ENCODE data around the gene IL1RAPL1.

IL1RAPL1 gene

DNA sequence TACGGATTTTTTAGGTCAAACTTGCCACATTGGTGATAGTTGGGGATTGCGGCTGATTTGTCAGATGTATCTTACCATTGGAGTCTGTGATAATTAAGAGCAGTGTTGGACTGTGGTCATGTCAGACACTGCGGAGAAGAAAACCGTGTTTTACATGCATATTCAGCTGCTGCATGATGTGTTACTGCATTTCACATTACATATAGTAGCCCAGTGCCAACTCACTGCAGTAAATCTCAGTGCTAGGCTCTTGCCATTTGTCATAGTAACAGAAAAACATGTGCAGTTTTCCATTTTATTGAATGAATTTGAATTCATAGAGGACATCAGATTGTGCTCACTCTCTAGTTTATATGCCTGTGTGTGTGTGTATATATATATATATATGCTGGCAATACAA is 543.7 kb downstream of the IL1RAPL1 start:
- TF ChIP-seq GATA2 (IDR thresholded peaks at IDR 0.05; ENCODE audit: low read depth, low read length) (no peak), GATA3 (IDR thresholded peaks at IDR 0.05; ENCODE audit: low read depth, low read length) (no peak)

DNA sequence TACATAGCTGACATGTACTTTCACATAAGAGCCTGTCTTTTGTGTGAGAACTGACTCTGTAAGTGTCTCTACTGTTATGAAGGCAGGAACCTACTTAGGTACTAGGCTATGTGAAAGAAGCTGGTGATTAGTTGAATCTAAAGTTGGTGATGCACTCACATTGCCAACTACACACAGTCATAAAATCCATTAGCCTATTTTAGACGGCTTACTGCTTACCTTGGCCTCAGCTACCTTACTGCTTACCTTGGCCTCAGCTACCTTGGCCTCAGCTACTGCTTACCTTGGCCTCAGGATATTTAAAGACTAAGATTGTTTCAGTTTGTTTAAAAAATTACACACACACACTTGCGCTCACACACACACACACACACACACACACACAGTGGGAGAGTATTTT is 549.7 kb downstream of the IL1RAPL1 start:
- TF ChIP-seq GATA2 (IDR thresholded peaks at IDR 0.05; ENCODE audit: low read depth, low read length), result no peak
- no peak for TF ChIP-seq GATA3 (IDR thresholded peaks at IDR 0.05; ENCODE audit: low read depth, low read length)

DNA sequence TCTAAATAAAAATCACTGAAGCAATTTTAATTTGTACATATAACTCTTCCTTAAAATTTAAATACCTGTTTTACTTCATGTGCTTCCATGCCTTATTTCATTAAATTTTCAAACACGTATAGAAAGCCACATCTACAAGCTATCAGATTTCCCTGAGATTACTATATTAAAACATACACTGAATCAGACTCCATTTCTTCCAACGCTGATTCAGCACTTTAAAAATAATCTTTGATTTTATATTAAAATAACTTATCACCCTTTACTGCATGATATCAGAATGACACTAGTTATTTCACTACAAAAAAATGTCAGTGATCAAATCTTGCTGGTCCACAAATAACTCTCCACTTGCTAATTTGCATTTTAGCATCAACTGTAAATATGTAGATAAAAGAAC is 550.8 kb downstream of the IL1RAPL1 start:
- TF ChIP-seq GATA3 (IDR thresholded peaks at IDR 0.05; ENCODE audit: low read depth, low read length) (no peak), GATA2 (IDR thresholded peaks at IDR 0.05; ENCODE audit: low read depth, low read length) (no peak)

DNA sequence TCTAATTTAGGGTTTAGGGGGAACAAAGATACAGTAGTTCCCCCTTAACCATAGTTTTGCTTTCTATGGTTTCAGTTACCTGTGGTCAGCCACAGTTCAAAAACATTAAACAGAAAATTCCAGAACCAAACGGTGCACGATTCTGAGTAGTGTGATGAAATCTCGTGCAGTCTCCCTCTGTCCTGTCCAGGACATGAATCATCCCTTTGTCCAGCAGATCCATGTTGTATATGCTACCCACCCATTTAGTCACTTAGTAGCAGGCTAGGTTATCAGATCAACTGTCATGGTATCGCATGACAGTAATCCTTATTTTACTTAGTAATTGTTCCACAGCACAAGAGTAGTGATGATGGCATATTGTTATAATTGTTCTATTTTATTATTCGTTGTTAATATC is 556.1 kb downstream of the IL1RAPL1 start:
- TF ChIP-seq GATA2 (IDR thresholded peaks at IDR 0.05; ENCODE audit: low read depth, low read length) (no peak), GATA3 (IDR thresholded peaks at IDR 0.05; ENCODE audit: low read depth, low read length) (no peak)

DNA sequence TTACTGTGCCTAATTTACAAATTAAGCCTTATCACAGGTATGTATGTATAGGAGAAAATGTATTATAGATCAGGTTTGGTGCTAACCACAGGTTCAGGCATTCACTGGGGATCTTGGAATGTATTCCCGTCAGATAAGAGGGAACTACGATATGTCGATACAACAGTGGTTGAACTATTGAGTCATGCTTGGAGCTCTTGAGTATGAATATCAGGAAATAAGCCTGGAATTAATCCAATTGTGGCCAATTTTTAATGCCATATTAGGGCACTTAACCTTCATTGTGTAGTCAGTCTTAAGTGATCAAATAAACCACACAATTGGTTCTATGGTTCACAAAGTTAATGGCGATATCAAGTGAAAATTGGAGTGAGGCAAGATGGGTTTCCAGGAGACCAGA is 556.5 kb downstream of the IL1RAPL1 start:
- TF ChIP-seq GATA2 (IDR thresholded peaks at IDR 0.05; ENCODE audit: low read depth, low read length) (no peak), GATA3 (IDR thresholded peaks at IDR 0.05; ENCODE audit: low read depth, low read length) (no peak)

DNA sequence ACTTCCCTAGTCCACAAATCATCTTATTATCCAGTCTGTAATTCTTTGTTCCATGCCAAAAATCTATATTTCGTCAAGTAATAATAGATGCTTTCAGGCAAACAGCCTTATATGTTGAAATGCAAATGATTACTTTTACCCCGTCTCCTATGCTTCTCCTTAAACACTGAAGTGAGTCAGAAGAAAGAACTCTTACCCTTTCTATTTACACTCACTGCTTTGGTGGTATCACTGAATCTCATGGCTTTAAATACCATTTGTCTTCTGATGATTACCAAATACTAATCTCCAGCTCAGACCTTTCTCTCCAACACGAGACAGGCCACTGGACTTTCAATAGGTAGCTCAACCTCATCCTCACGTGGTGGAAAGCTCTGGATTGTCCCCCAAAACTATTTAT is 558.1 kb downstream of the IL1RAPL1 start:
- TF ChIP-seq GATA2 (IDR thresholded peaks at IDR 0.05; ENCODE audit: low read depth, low read length), result no peak
- TF ChIP-seq GATA3 (IDR thresholded peaks at IDR 0.05; ENCODE audit: low read depth, low read length), result no peak

DNA sequence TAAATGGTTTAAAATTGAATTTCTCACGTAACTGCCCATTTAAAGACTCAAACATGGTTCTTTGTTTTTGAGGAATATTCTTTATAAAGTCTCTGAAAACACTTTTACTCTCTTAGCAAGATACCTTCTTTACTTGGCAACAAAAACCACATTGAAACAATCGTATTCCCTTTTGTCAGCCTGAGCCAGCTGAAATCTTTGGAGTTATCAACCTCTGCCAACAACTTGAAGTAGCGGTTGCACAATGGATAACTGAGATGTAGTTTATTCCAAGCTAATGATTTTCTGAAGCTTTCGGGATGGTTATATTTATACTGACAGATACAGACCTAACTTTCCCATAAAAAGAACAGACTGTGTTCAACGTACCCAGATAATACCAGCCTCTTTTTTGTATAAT is 561.3 kb downstream of the IL1RAPL1 start:
- no peak for TF ChIP-seq GATA2 (IDR thresholded peaks at IDR 0.05; ENCODE audit: low read depth, low read length)
- TF ChIP-seq GATA3 (IDR thresholded peaks at IDR 0.05; ENCODE audit: low read depth, low read length), result no peak

DNA sequence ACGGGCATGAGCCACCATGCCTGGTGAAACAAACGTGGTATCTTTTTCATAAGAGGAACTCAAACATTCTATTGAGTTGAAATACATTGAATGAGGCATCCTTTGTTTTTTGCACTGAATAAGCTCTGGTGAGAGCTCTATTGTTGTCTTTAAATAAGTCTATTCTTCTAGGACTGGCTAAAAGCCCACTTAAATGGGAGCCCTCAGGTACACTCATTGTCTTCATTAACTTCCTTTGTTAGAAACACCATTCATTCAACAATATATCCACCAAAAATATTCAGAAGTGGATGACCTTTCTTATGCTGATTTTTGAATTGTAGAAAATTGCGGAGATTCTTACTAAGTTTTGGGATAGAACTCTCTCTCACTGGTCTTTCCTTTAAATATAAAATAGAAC is 568.0 kb downstream of the IL1RAPL1 start:
- TF ChIP-seq GATA2 (IDR thresholded peaks at IDR 0.05; ENCODE audit: low read depth, low read length) (no peak), GATA3 (IDR thresholded peaks at IDR 0.05; ENCODE audit: low read depth, low read length) (no peak)

DNA sequence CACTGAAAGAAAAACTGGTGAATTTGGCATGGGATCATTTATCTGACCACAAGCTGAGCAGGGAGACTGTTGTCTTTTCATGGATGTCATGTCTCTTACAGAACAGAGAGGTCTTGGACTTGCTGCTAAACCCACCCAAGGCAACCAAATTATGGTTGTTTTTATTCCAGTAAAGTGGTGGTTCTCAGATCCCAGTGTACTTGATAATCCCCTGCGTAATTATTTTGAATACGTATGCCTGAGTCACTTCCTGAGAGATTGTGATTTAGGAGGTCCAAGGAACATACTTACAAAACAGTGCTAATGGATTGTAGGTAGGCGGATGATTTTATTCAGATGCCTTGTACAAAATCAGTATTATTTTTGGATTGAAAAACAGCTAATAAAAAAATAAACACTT is 585.6 kb downstream of the IL1RAPL1 start:
- no peak for TF ChIP-seq GATA2 (IDR thresholded peaks at IDR 0.05; ENCODE audit: low read depth, low read length)
- no peak for TF ChIP-seq GATA3 (IDR thresholded peaks at IDR 0.05; ENCODE audit: low read depth, low read length)

DNA sequence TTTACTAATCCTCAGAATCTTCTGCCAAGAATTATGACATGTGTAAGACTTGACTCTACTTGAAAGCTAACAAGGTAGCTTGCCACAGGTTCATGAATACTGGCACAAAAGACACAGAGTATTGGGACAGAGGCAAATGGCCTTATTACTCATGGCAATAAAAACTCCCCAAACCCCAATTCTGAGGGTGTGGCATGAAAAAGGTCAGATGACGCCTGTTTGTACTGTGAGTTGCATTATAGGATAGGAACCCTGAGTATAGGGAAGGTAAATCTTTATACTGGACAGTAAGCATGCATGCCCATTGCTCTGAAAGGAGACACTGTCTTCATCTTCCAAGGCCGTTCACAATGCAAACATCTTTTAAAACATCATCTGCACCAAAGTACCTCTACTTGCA is 600.0 kb downstream of the IL1RAPL1 start:
- TF ChIP-seq GATA2 (IDR thresholded peaks at IDR 0.05; ENCODE audit: low read depth, low read length) (no peak), GATA3 (IDR thresholded peaks at IDR 0.05; ENCODE audit: low read depth, low read length) (no peak)

DNA sequence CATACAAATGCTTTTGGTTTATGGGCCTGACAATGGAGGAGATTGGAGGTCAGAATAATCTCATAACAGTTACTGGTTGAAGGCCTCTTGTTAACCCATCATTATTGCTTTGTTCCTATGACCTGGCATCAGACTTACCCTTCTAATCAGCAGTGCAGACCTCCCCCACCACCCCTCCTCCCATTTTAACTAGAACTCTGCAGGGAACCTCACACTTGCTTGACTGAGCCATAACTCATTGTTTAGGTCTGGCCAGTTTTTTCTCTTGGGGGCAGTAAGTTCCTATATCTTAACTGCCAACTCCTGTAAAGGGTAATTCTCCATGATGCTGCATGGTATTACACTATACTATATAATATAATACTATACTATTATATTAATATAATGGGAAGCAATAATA is 609.3 kb downstream of the IL1RAPL1 start:
- TF ChIP-seq GATA2 (IDR thresholded peaks at IDR 0.05; ENCODE audit: low read depth, low read length) (no peak), GATA3 (IDR thresholded peaks at IDR 0.05; ENCODE audit: low read depth, low read length) (no peak)

DNA sequence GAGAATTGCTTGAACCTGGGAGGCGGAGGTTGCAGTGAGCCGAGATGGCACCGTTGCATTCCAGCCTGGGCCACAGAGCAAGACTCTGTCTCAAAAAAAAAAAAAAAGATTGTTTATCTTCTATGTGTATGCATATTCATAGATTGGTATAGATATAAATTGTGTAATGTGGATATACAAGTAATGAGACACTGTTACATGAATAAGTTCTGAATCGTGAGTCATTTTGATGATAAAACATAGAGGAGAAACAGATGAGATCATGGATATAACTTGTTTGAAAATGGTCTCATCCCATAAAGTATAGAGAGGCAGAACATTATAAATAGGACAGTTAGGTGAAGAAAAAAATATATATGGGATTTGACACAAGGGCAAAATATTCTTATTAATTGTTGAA is 628.0 kb downstream of the IL1RAPL1 start:
- TF ChIP-seq GATA3 (IDR thresholded peaks at IDR 0.05; ENCODE audit: low read depth, low read length) (no peak), GATA2 (IDR thresholded peaks at IDR 0.05; ENCODE audit: low read depth, low read length) (no peak)

DNA sequence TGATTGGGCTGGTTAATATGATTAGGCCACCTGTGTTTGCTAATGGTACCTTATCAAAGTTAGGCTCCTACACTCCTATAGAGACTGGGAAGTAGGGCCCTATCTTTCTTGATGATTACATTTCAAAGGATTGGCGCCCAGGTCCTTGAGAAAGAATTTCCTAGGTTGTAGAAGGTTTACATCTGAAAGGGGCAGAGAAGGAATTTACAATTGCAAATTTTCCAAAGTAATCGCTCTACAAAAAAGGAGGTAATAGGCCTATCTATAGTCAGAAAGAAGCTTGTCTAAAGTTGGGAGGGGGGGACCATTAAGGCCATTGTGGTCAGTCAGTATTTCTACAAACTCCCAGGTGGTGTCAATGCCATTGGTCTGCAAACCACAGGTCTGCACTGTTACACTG is 638.4 kb downstream of the IL1RAPL1 start:
- TF ChIP-seq GATA3 (IDR thresholded peaks at IDR 0.05; ENCODE audit: low read depth, low read length), result no peak
- TF ChIP-seq GATA2 (IDR thresholded peaks at IDR 0.05; ENCODE audit: low read depth, low read length), result no peak

DNA sequence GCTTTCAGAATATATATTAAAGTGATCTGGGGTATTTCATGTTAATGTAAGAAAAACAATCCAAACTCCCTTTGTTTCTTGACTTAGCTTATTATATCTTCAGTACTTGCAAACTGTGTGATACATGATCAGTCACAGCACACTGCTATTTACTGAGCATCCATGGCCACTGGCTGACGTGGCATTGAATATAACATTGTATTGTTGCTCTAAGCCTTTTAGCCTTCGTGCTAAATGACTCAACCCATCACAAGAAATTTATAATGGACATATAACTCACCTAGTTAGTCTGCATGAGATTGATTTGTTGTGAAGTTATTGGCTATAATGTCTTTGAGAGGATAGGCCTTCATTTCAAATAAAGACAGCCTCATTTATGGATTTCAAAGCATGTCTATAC is 642.6 kb downstream of the IL1RAPL1 start:
- TF ChIP-seq GATA2 (IDR thresholded peaks at IDR 0.05; ENCODE audit: low read depth, low read length) (no peak), GATA3 (IDR thresholded peaks at IDR 0.05; ENCODE audit: low read depth, low read length) (no peak)

DNA sequence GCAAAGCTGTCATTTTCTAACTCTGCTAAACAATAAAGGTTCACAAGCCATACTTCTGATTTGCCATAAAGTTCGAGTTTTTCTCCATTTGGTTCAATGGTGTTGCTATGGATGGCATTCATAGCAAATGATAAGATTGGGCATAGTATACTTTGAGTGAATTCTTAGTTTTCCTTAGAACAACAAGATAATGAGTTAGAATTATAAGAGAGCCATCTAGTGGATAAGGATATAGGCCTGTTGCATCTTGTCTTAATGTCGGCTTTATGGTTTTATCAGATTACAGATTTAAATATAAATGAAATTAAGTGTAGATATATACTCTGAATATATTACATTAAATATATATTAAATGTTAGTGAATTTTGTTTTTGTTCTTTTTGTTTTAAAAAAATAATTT is 644.6 kb downstream of the IL1RAPL1 start:
- TF ChIP-seq GATA2 (IDR thresholded peaks at IDR 0.05; ENCODE audit: low read depth, low read length) (no peak), GATA3 (IDR thresholded peaks at IDR 0.05; ENCODE audit: low read depth, low read length) (no peak)

DNA sequence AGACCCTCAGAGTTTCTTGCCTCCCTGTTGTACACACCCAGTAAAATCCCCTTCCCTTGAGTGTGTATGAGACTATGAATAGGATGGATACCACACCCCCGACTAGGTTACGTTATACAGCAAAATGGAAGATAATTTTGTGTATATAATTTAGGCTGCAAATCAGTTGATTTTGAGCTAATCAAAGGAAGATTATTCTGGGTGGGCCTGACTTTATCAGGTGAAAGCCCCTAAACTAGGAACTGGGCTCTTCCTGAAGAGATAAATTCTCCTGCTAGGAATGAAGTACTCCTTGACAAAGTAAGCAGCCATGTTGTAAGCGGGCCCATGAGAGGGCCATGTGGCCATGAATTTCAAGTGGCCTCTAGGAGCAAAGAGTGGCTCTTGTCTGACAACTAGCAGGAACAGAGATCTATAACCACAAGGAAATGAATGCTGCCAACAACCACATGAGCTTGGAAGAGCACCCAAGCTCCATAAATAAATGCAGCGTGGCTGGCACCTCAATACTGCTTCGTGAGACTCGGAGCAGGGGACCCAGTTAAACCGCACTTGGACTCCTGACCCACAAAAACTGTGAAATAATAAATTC is 646.4 kb downstream of the IL1RAPL1 start:
- TF ChIP-seq GATA2 (IDR thresholded peaks at IDR 0.05; ENCODE audit: low read depth, low read length) (no peak), GATA3 (IDR thresholded peaks at IDR 0.05; ENCODE audit: low read depth, low read length) (no peak)
